C4-2B (cell line): ENCODE results near the gene SLCO3A1.

ENCODE experiments used
- CTCF ChIP-seq: fragments of 450-650 bp; conservative IDR thresholded peaks from 2 replicates; pipeline ENCODE4 v1.5.1; 2017; ENCODE audit warnings: mild to moderate bottlenecking
- ZFX ChIP-seq: fragments of 450-650 bp; IDR thresholded peaks from 2 replicates; pipeline ENCODE4 v1.6.1; 2017

GRCh38 chr15:92079647-92080255, 226.2 kb downstream of the SLCO3A1 start:
- TF ChIP-seq CTCF = no peak
- no peak for TF ChIP-seq ZFX
